ENCODE results near the gene RTP3. TPM values are rescaled to one million over a fixed set of nuclear protein-coding genes. Genes with fewer than 3 reads are reported as not detected.
A peak's percentile ranks its signal among the peaks of the same experiment; 100 is the strongest.

RTP3 gene
- total and polyA plus RNA-seq, 4 donors: not detected

- WGBS, 2 donors: 63 to 72% methylated on average over 9 of the region's 9 CpGs
- peak in 1 of 3 donors; percentile 37 for DNase-seq
- ATAC-seq (ENCODE audit: insufficient read depth, low FRiP score): no peak
- H3K4me3 ChIP-seq: no peak overlapping the region
- H3K9ac ChIP-seq (ENCODE audit: insufficient read depth in 1 of 2, low read length in 2 of 2): no peak overlapping the region
- no peak overlapping the region for H3K27ac ChIP-seq (ENCODE audit: low read depth in 1 of 2, low read length in 1 of 2)
- H3K9me3 ChIP-seq (ENCODE audit: control insufficient read depth in 4 of 4, insufficient read depth in 3 of 4, low read length in 3 of 4): no peaks in the 10 kb centered on the region
- TF ChIP-seq CTCF (IDR thresholded peaks at IDR 0.05; ENCODE audit: control extremely low read depth, extremely low read depth): peak; percentile 8
- no peaks in the 10 kb centered on the region for H3K27me3 ChIP-seq (ENCODE audit: control insufficient read depth in 3 of 3, insufficient read depth in 3 of 3, low read length in 2 of 3)
- no peaks in the 10 kb centered on the region for H3K36me3 ChIP-seq (ENCODE audit: control insufficient read depth in 4 of 4, insufficient read depth in 4 of 4, low read length in 4 of 4)
- H3K4me1 ChIP-seq (ENCODE audit: control insufficient read depth in 5 of 5, insufficient read depth in 5 of 5, low read length in 5 of 5): peaks cover 0 to 5% (median 0%) of the 10 kb centered on the region in 5 donors
These were observed 825 bp upstream of the RTP3 start for GRCh38 chr3:46496746-46497555.

- no peaks in the 10 kb centered on the region for H3K9me3 ChIP-seq (ENCODE audit: control insufficient read depth in 4 of 4, insufficient read depth in 3 of 4, low read length in 3 of 4)
- TF ChIP-seq CTCF (IDR thresholded peaks at IDR 0.05; ENCODE audit: control extremely low read depth, extremely low read depth): no peak
- no peaks in the 10 kb centered on the region for H3K36me3 ChIP-seq (ENCODE audit: control insufficient read depth in 4 of 4, insufficient read depth in 4 of 4, low read length in 4 of 4)
- H3K9ac ChIP-seq (ENCODE audit: insufficient read depth in 1 of 2, low read length in 2 of 2): no peak overlapping the region
- ATAC-seq (ENCODE audit: insufficient read depth, low FRiP score) (no peak), DNase-seq (no peak)
- H3K27me3 ChIP-seq (ENCODE audit: control insufficient read depth in 3 of 3, insufficient read depth in 3 of 3, low read length in 2 of 3): no peaks in the 10 kb centered on the region
- WGBS, 2 donors: 88 to 93% methylated on average over 6 of the region's 6 CpGs
- no peak overlapping the region for H3K27ac ChIP-seq (ENCODE audit: low read depth in 1 of 2, low read length in 1 of 2)
- H3K4me1 ChIP-seq (ENCODE audit: control insufficient read depth in 5 of 5, insufficient read depth in 5 of 5, low read length in 5 of 5): peaks cover 0 to 5% (median 0%) of the 10 kb centered on the region in 5 donors
- no peak overlapping the region for H3K4me3 ChIP-seq
These were observed 1.2 kb downstream of the RTP3 start for GRCh38 chr3:46498916-46499519.

GRCh38 chr3:46500656-46501635 lies 3.2 kb downstream of the RTP3 start:
- Histone ChIP-seq H3K9me3 (ENCODE audit: control insufficient read depth in 4 of 4, insufficient read depth in 3 of 4, low read length in 3 of 4) (no peaks in the 10 kb centered on the region), H3K36me3 (ENCODE audit: control insufficient read depth in 4 of 4, insufficient read depth in 4 of 4, low read length in 4 of 4) (no peaks in the 10 kb centered on the region), H3K9ac (ENCODE audit: insufficient read depth in 1 of 2, low read length in 2 of 2) (no peak overlapping the region), H3K4me3 (no peak overlapping the region), H3K27me3 (ENCODE audit: control insufficient read depth in 3 of 3, insufficient read depth in 3 of 3, low read length in 2 of 3) (no peaks in the 10 kb centered on the region), H3K27ac (ENCODE audit: low read depth in 1 of 2, low read length in 1 of 2) (no peak overlapping the region), H3K4me1 (ENCODE audit: control insufficient read depth in 5 of 5, insufficient read depth in 5 of 5, low read length in 5 of 5) (peaks cover 0 to 5% (median 0%) of the 10 kb centered on the region in 5 donors)
- 56 to 63% methylated on average over 5 of the region's 5 CpGs for WGBS, 2 donors
- DNase-seq (no peak), ATAC-seq (ENCODE audit: insufficient read depth, low FRiP score) (no peak)
- TF ChIP-seq CTCF (IDR thresholded peaks at IDR 0.05; ENCODE audit: control extremely low read depth, extremely low read depth): no peak
